Fibroblast of villous mesenchyme (primary cell): ENCODE data around the gene LCN9. TPM values are rescaled to one million over a fixed set of nuclear protein-coding genes. Genes with fewer than 3 reads are reported as not detected.

Experiments
- DNase-seq: peaks from one replicate; pipeline ENCODE4 v3.0.0-alpha.2; 2010; ENCODE audit warnings: low read depth
- H3K4me3 ChIP-seq: 2 replicates; pipeline ENCODE4 v1.5.1; 2011; ENCODE audit warnings: low read depth, mild to moderate bottlenecking, low read length
- total RNA-seq: library from RNA; depleted of rRNA; stranded (reverse); fragments of >200 nt; gene quantifications from 2 replicates; pipeline ENCODE4 v1.2.3, GENCODE V29; 2012
- TF ChIP-seq, protein P1 (sequence below): IDR thresholded peaks from 2 replicates; pipeline ENCODE4 v1.5.1; 2012; ENCODE audit warnings: low read depth, mild to moderate bottlenecking, low read length; ENCODE audit not compliant: insufficient read depth

LCN9 gene
- total RNA-seq, 1 donor, result not detected

DNA sequence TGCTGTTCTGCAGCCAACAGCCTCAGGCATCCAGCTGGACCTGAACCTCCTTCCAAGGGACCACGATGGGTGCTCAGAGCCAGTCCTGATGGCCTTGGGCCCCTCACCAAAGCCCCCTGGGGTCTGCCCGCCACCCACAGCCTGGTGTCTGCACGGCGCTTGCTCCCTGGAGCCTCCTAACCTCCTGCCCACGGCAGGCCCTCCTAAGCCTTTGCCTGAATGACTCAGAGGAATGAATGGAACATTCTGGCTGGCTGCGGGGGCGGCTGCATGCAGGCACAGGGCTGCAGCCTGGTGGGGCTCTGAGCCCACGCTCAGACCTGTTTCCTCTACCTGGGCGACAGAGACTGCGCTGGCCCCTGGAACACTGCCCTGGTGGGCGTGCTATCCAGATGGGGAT lies 29.3 kb downstream of the LCN9 start:
- no peak overlapping the region for H3K4me3 ChIP-seq
- no peak for DNase-seq
- TF ChIP-seq, protein P1, sequence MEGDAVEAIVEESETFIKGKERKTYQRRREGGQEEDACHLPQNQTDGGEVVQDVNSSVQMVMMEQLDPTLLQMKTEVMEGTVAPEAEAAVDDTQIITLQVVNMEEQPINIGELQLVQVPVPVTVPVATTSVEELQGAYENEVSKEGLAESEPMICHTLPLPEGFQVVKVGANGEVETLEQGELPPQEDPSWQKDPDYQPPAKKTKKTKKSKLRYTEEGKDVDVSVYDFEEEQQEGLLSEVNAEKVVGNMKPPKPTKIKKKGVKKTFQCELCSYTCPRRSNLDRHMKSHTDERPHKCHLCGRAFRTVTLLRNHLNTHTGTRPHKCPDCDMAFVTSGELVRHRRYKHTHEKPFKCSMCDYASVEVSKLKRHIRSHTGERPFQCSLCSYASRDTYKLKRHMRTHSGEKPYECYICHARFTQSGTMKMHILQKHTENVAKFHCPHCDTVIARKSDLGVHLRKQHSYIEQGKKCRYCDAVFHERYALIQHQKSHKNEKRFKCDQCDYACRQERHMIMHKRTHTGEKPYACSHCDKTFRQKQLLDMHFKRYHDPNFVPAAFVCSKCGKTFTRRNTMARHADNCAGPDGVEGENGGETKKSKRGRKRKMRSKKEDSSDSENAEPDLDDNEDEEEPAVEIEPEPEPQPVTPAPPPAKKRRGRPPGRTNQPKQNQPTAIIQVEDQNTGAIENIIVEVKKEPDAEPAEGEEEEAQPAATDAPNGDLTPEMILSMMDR, result no peak

DNA sequence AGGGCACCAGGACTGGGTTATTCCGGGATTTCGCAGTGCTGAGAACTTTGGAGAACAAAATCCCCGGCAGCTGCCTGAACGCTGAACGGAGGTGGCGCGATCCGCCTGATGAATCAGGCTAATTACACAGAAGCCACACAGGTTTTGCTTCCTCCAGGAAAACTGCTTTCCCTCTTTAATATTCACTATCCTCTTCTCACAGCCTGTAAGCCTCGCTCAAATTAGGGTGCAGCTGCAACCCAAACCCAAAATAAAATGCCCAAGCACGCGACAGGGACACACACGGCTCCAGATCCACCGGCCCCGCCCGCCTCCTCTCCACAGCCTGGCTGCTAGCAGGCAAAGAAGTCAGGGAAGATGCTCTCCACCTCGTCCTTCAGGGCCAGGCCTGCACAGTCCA lies 30.2 kb downstream of the LCN9 start:
- no peak for DNase-seq
- no peak overlapping the region for H3K4me3 ChIP-seq
- TF ChIP-seq, protein P1, result no peak

DNA sequence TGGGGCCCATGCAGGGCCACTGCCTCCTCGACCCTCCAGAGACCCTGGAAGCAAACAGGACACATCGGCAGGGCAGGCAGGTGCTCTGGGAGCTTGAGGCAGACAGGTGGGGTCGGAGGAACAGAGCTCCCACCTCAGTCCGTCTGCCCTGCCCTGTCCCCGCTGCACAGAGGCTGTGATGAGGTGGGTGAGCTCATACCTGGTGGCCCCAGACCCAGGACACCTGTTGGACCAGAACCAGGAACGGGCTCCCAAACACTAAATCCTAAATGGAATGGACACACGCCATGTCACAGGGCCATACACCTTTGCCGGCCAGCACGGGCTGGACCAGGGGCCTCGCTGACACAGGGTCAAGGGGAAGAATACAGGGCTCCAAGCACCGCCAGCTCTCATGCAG lies 30.7 kb downstream of the LCN9 start:
- TF ChIP-seq, protein P1, result no peak
- no peak for DNase-seq
- no peak overlapping the region for H3K4me3 ChIP-seq

DNA sequence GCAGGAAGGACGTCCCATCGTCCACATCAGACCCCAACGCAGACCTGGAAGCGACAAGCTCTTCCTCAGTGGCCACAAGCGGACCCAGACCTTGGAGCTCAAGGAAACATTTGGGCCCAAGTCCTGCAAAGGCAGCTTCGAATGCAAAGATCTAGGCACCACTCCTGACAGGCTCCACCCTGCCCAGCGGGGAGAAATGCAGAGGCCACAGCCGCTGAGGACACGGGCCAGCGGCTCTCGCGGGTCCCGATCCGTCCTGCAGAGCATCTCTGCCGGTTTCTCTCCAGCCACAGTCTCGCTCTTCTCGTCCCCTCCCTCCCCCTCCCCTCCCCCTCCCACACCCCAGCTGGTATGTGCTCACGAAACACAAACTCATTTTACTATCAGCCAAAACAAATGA lies 31.3 kb downstream of the LCN9 start:
- no peak for DNase-seq
- H3K4me3 ChIP-seq, result no peak overlapping the region
- TF ChIP-seq, protein P1, result no peak

DNA sequence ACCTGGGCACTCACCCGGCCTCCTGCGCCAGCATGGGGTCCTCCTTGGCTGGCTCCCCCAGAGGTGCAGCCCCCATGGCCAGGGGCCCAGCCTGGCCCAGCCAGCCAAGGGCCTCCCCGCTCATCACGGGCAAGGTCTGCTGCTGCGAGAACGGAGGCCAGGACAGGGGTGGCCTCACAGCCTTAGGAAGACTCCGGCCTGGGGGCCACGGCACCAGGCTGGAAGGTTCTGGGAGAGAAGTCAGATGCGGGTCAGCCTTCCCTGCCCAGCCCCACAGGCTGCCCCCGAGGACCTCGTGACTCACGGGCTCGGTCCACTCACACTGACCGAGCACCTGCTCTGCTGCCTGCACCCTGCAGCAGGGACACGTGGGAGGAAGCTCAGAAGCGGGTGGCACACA lies 31.9 kb downstream of the LCN9 start:
- DNase-seq, result no peak
- TF ChIP-seq, protein P1, result no peak
- H3K4me3 ChIP-seq, result no peak overlapping the region

DNA sequence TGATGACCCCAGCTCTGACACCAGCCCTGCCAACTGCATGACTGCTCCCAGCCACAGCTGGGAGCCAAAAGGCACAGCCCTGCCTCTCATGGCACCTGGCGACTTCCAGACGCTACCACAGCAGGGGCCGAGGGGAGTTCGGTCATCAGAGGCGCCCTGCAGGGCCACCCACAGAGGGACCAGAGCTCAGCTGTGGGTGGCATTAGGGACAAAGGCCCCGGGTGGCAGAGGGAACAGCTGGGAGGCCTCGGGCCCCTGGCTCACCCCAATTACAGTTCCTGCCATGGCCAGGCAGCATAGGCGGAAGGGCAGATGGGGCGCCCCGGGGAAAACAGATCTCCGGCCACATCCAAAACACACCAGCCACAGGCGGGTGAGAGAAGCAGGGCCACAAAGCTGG lies 32.5 kb downstream of the LCN9 start:
- DNase-seq, result no peak
- H3K4me3 ChIP-seq, result no peak overlapping the region
- TF ChIP-seq, protein P1, result no peak

DNA sequence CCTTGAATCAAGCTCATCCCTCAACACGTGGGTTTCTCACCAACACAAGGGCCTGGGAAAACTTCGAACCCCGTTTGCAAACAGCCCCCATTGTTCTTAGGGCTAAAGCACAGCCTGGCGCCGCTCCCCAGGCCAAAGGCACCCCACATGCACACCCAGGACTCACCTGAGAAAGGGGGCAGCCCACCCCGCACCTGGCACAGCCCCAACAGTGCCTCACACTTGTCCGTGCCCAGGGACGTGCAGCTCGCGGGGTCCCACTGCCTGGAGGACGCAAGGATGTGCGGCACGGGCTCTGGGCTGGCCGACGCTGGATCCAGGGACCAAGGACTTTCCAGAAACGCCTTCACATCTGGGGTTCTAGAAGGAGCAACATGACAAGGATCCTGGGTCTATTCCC lies 33.3 kb downstream of the LCN9 start:
- TF ChIP-seq, protein P1, result no peak
- no peak for DNase-seq
- H3K4me3 ChIP-seq, result no peak overlapping the region
